HTR-8/SVneo (cell line): ENCODE results near the gene STYK1.
"Not testable (repeated sequence)": the region's sequence is repeated elsewhere in the genome, so short reads cannot be mapped to it uniquely, and the experiment has no call there.

Source experiments
- DNase-seq: peaks from one replicate; pipeline ENCODE4 v3.0.0; 2011; ENCODE audit warnings: low spot score, mixed read lengths; ENCODE audit not compliant: insufficient read length
- FAIRE-seq: peaks from 2 replicates; lab custom pipeline; 2011; peaks lifted over from hg19 to GRCh38; lab: Jason Lieb, UNC

The STYK1 gene

GRCh38 chr12:10697156-10697555 lies 23.3 kb upstream of the STYK1 start:
- FAIRE-seq (no peak), DNase-seq (no peak)

- no peak for FAIRE-seq
- DNase-seq: no peak
These were observed 17.1 kb upstream of the STYK1 start for GRCh38 chr12:10690906-10691305.

GRCh38 chr12:10689146-10689545 lies 15.3 kb upstream of the STYK1 start:
- DNase-seq (no peak), FAIRE-seq (no peak)

GRCh38 chr12:10688042-10688441 lies 14.2 kb upstream of the STYK1 start:
- FAIRE-seq: no peak

GRCh38 chr12:10672231-10672868 lies 1.5 kb downstream of the STYK1 start:
- no peak for FAIRE-seq
- no peak for DNase-seq

More at GRCh38 chr12:10688042-10688441, 14.2 kb upstream of the STYK1 start:
- no peak for DNase-seq

- FAIRE-seq (no peak), DNase-seq (no peak)
These were observed 4.3 kb downstream of the STYK1 start for GRCh38 chr12:10669533-10669932.

- FAIRE-seq (no peak), DNase-seq (no peak)
These were observed 5.3 kb downstream of the STYK1 start for GRCh38 chr12:10668526-10668925.

- no peak for DNase-seq
- no peak for FAIRE-seq
These were observed 6.3 kb downstream of the STYK1 start for GRCh38 chr12:10667581-10667980.

GRCh38 chr12:10664499-10664898 lies 9.4 kb downstream of the STYK1 start:
- FAIRE-seq: no peak

GRCh38 chr12:10663869-10664268 lies 10.0 kb downstream of the STYK1 start:
- DNase-seq (no peak), FAIRE-seq (no peak)

More at GRCh38 chr12:10664499-10664898, 9.4 kb downstream of the STYK1 start:
- DNase-seq: no peak

- no peak for FAIRE-seq
These were observed 12.5 kb downstream of the STYK1 start for GRCh38 chr12:10661338-10661737.

GRCh38 chr12:10654003-10654402 lies 19.8 kb downstream of the STYK1 start:
- FAIRE-seq: no peak
- no peak for DNase-seq

More at GRCh38 chr12:10661338-10661737, 12.5 kb downstream of the STYK1 start:
- no peak for DNase-seq

- FAIRE-seq (no peak), DNase-seq (no peak)
These were observed 21.7 kb downstream of the STYK1 start for GRCh38 chr12:10652192-10652591.

- not testable (repeated sequence) for DNase-seq, FAIRE-seq
These were observed 27.3 kb downstream of the STYK1 start for GRCh38 chr12:10646576-10646975.

- DNase-seq (no peak), FAIRE-seq (no peak)
These were observed 27.9 kb downstream of the STYK1 start for GRCh38 chr12:10645910-10646309.

GRCh38 chr12:10641735-10642500 lies 31.9 kb downstream of the STYK1 start:
- FAIRE-seq (peak; percentile 55), DNase-seq (peak; percentile 37)

- FAIRE-seq (no peak), DNase-seq (no peak)
These were observed 35.1 kb downstream of the STYK1 start for GRCh38 chr12:10638728-10639127.

GRCh38 chr12:10636611-10637010 lies 37.2 kb downstream of the STYK1 start:
- no peak for DNase-seq
- FAIRE-seq: no peak

- DNase-seq: no peak
- no peak for FAIRE-seq
These were observed 37.7 kb downstream of the STYK1 start for GRCh38 chr12:10636124-10636523.

- FAIRE-seq: no peak
- DNase-seq: no peak
These were observed 38.5 kb downstream of the STYK1 start for GRCh38 chr12:10635306-10635705.

- peak; percentile 78 for FAIRE-seq
These were observed 39.4 kb downstream of the STYK1 start for GRCh38 chr12:10634427-10634826.

GRCh38 chr12:10633541-10633940 lies 40.3 kb downstream of the STYK1 start:
- no peak for DNase-seq
- no peak for FAIRE-seq

More at GRCh38 chr12:10634427-10634826, 39.4 kb downstream of the STYK1 start:
- DNase-seq: peak; percentile 49
